GM12801 (cell line): ENCODE measurements around the gene AMELY.

Experiments
- CTCF ChIP-seq: IDR thresholded peaks from one replicate; pipeline ENCODE4 v1.5.1; 2011; ENCODE audit warnings: control low read depth; ENCODE audit not compliant: insufficient read length; ENCODE audit errors: extremely low read depth

AMELY gene

GRCh38 chrY:6921061-6921460, 9.5 kb upstream of the AMELY start:
- TF ChIP-seq CTCF: no peak

- TF ChIP-seq CTCF: no peak
Observed at GRCh38 chrY:6913362-6913761, 1.8 kb upstream of the AMELY start.

- no peak for TF ChIP-seq CTCF
Observed at GRCh38 chrY:6910372-6911252, 940 bp downstream of the AMELY start, which contains the start of gene TBL1Y. Gene TBL1Y, plus strand, starts transcription at chrY:6910697. Its CDS starts 114,388 bp downstream, at chrY:7025085.

GRCh38 chrY:6909856-6910255, 1.7 kb downstream of the AMELY start:
- no peak for TF ChIP-seq CTCF

- TF ChIP-seq CTCF: no peak
Observed at GRCh38 chrY:6909118-6909521, 2.4 kb downstream of the AMELY start.

- no peak for TF ChIP-seq CTCF
Observed at GRCh38 chrY:6907591-6907990, 4.0 kb downstream of the AMELY start.

GRCh38 chrY:6895236-6895635, 16.3 kb downstream of the AMELY start:
- TF ChIP-seq CTCF: no peak
